ENCODE measurements around the gene LRP11. TPM values are rescaled to one million over a fixed set of nuclear protein-coding genes. Genes with fewer than 3 reads are reported as not detected.

Gene LRP11
- total and polyA plus RNA-seq, 2 of the 13 experiments (the other 11 are each of a cell fraction or from before 2014, with no cell fraction given): 32.4 to 48.9 TPM

DNA sequence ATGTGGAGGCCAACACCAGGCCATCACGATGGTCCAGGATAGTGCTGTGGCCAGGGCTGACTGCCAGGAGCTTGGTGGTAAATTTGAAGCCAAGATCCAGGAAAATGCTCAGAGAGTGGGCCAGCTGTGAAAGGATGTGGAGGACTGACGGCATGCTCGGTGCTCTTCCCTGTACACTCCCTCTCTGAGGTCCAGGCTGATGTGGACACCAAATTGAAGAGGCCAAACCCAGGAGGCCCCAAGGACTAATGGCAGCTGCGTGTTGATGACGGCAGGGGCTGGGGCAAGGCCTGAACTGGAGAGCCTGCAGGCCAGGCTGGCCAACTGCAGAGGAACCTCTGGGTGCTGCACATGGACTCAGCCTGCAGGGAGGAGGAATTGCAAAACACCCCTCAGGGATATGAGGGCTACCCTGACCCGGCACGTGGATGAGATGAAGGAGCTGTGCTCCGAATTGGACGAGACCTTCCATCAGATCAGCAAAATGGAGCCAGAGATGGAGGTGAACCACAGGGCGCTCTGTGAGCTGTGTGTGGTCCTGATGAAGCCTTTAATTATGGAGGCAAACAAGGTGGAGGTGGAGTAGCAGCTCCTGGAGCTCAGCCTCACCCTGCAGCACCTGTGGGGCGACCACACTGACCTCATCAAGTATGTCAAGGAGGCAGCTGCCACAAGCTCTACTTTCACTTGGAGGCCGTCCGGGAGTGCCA is 40.7 kb upstream of the LRP11 start:
- Histone ChIP-seq H3K36me3 (replicated peaks in 1 of 2; ENCODE audit: control insufficient read depth in 1 of 2, insufficient read depth in 2 of 2, low read length in 2 of 2) (no peaks in the 10 kb centered on the region), H4K20me1 (ENCODE audit: insufficient read depth, low read length) (no peaks in the 10 kb centered on the region), H2AFZ (ENCODE audit: low read length) (no peak overlapping the region), H3K9ac (ENCODE audit: insufficient read depth, low read depth, low read length) (no peak overlapping the region), H3K4me2 (ENCODE audit: low read depth, low read length) (no peak overlapping the region), H3K4me3 (replicated peaks in 1 of 3; ENCODE audit: insufficient read depth in 1 of 3, low read depth in 2 of 3, low read length in 3 of 3) (no peak overlapping the region), H3K9me3 (ENCODE audit: low read length) (peaks cover 12% of the 10 kb centered on the region), H3K79me2 (ENCODE audit: insufficient read depth, low read length) (no peaks in the 10 kb centered on the region), H3K27ac (ENCODE audit: extremely low read length, insufficient read depth, low read length) (no peak overlapping the region), H3K27me3 (ENCODE audit: control insufficient read depth in 1 of 2, insufficient read depth in 2 of 2, low read length in 2 of 2) (peaks cover 8 to 45% of the 10 kb centered on the region in 2 experiments), H3K4me1 (ENCODE audit: insufficient read depth, low read length) (peaks cover 9% of the 10 kb centered on the region; the same call in 1 of the 2 replicates)
- WGBS (ENCODE audit: low lambda C conversion rate): 27% methylated on average over 9 of the region's 13 CpGs
- ATAC-seq (peak; percentile 54), FAIRE-seq (no peak), DNase-seq (ENCODE audit: low spot score) (no peak)
- in situ Hi-C loops (cut with HindIII; ENCODE audit: extremely low pct_ligation_motif_present, low pct_unique_long_range_greater_than_20kb) (no loop called here), intact Hi-C loops (cut with micrococcal nuclease; ENCODE audit: unreplicated experiment) (loop anchor here (1.0 kb wide), 1 partner anchor 65 kb away; no protein-coding TSS in a partner anchor)
- TF ChIP-seq ZKSCAN8 (CRISPR knock-in tag; IDR thresholded peaks at IDR 0.05; ENCODE audit: borderline replicate concordance) (no peak), ZNF350 (CRISPR knock-in tag; IDR thresholded peaks at IDR 0.05; ENCODE audit: borderline replicate concordance, low read depth) (0 out of 2 replicates have a peak, but pooled peaks have one; percentile 10), KDM5B (CRISPR knock-in tag; IDR thresholded peaks at IDR 0.05; ENCODE audit: borderline replicate concordance) (no peak), ZNF782 (CRISPR knock-in tag; IDR thresholded peaks at IDR 0.05; ENCODE audit: borderline replicate concordance) (no peak), ZNF546 (CRISPR knock-in tag; conservative IDR thresholded peaks at IDR 0.05) (no peak), GATAD1 (CRISPR knock-in tag; IDR thresholded peaks at IDR 0.05) (no peak), ZMYM2 (CRISPR knock-in tag; IDR thresholded peaks at IDR 0.05) (no peak), GATA4 (IDR thresholded peaks at IDR 0.05; ENCODE audit: borderline replicate concordance, low read depth) (no peak)
- TF ChIP-seq, protein P1, sequence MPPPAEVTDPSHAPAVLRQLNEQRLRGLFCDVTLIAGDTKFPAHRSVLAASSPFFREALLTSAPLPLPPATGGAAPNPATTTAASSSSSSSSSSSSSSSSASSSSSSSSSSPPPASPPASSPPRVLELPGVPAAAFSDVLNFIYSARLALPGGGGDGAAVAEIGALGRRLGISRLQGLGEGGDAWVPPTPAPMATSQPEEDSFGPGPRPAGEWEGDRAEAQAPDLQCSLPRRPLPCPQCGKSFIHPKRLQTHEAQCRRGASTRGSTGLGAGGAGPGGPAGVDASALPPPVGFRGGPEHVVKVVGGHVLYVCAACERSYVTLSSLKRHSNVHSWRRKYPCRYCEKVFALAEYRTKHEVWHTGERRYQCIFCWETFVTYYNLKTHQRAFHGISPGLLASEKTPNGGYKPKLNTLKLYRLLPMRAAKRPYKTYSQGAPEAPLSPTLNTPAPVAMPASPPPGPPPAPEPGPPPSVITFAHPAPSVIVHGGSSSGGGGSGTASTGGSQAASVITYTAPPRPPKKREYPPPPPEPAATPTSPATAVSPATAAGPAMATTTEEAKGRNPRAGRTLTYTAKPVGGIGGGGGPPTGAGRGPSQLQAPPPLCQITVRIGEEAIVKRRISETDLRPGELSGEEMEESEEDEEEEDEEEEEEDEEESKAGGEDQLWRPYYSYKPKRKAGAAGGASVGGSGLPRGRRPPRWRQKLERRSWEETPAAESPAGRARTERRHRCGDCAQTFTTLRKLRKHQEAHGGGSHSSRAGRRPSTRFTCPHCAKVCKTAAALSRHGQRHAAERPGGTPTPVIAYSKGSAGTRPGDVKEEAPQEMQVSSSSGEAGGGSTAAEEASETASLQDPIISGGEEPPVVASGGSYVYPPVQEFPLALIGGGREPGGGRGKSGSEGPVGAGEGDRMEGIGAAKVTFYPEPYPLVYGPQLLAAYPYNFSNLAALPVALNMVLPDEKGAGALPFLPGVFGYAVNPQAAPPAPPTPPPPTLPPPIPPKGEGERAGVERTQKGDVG (CRISPR knock-in tag; IDR thresholded peaks at IDR 0.05; ENCODE audit: borderline replicate concordance): no peak
- TF ChIP-seq, protein P2, sequence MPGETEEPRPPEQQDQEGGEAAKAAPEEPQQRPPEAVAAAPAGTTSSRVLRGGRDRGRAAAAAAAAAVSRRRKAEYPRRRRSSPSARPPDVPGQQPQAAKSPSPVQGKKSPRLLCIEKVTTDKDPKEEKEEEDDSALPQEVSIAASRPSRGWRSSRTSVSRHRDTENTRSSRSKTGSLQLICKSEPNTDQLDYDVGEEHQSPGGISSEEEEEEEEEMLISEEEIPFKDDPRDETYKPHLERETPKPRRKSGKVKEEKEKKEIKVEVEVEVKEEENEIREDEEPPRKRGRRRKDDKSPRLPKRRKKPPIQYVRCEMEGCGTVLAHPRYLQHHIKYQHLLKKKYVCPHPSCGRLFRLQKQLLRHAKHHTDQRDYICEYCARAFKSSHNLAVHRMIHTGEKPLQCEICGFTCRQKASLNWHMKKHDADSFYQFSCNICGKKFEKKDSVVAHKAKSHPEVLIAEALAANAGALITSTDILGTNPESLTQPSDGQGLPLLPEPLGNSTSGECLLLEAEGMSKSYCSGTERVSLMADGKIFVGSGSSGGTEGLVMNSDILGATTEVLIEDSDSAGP (CRISPR knock-in tag; IDR thresholded peaks at IDR 0.05; ENCODE audit: borderline replicate concordance): peak; percentile 40; the same call in 1 of the 2 replicates
- BruUV-seq (replicated peaks): no TSS peak
- CTCF ChIA-PET (ENCODE audit: low intra/inter-chr PET ratio, low total read pairs): interaction anchor here (1.6 to 2.2 kb wide), 2 partner anchors 64 to 70 kb away, joined by 7 to 12 read pairs; no protein-coding TSS in a partner anchor
- POLR2A ChIA-PET: no interaction called here
